CD14-positive monocyte (primary cell): Measurements from ENCODE around the gene TM4SF18. TPM values are rescaled to one million over a fixed set of nuclear protein-coding genes. Genes with fewer than 3 reads are reported as not detected.

Experiments used
- DNase-seq, 3 donors: peaks; one replicate each; pipeline ENCODE4 v3.0.0-alpha.2; 2011 to 2022
- H2AFZ ChIP-seq: 2 replicates; pipeline ENCODE4 v1.6.0; 2012; ENCODE audit warnings: mild to moderate bottlenecking, low read depth, low read length, inconsistent platforms; ENCODE audit not compliant: insufficient read depth, poor library complexity, severe bottlenecking
- H3K27ac ChIP-seq, 2 donors: 1 replicate in 1 of 2; 2 replicates in 1 of 2; pipeline ENCODE4 v1.5.1; 2012 to 2013; ENCODE audit warnings: low read length in 2 of 2, control low read depth in 1 of 2, inconsistent platforms in 1 of 2, low read depth in 1 of 2, mild to moderate bottlenecking in 1 of 2
- H3K27me3 ChIP-seq, 2 donors: one replicate each; pipeline versions ENCODE4 v1.6.0 to v1.6.1; 2011 to 2013; ENCODE audit warnings: low read length in 2 of 2; ENCODE audit not compliant: control insufficient read depth in 2 of 2, insufficient read depth in 2 of 2
- H3K36me3 ChIP-seq, 2 donors: replicated peaks in 1 of 2; 1 replicate in 1 of 2; 2 replicates in 1 of 2; pipeline versions ENCODE4 v1.5.1 to v1.6.1; 2012 to 2013; ENCODE audit warnings: low read length in 2 of 2, control low read depth in 1 of 2, inconsistent platforms in 1 of 2, mild to moderate bottlenecking in 1 of 2; ENCODE audit not compliant: insufficient read depth in 2 of 2, control insufficient read depth in 1 of 2
- H3K4me1 ChIP-seq, 2 donors: 1 replicate in 1 of 2; 2 replicates in 1 of 2; pipeline versions ENCODE4 v1.5.1 to v1.6.1; 2012 to 2013; ENCODE audit warnings: low read length in 2 of 2, control low read depth in 1 of 2, inconsistent platforms in 1 of 2, mild to moderate bottlenecking in 1 of 2, moderate library complexity in 1 of 2; ENCODE audit not compliant: insufficient read depth in 2 of 2, control insufficient read depth in 1 of 2
- H3K4me2 ChIP-seq: replicated peaks from 2 replicates; pipeline ENCODE3; 2012; ENCODE audit warnings: low read length, moderate library complexity, mild to moderate bottlenecking; ENCODE audit not compliant: poor library complexity, severe bottlenecking; ENCODE audit errors: extremely low read depth
- H3K4me3 ChIP-seq, 3 experiments: fragments of 200-600 bp in 1 of 3; sonication (generic) in 1 of 3; replicated peaks in 1 of 3; 1 replicate in 2 of 3; 2 replicates in 1 of 3; pipeline ENCODE4 v1.5.1; 2011 to 2013; ENCODE audit warnings: low read length in 3 of 3, mild to moderate bottlenecking in 3 of 3, control low read depth in 2 of 3, low read depth in 2 of 3, inconsistent platforms in 1 of 3, moderate library complexity in 1 of 3
- H3K79me2 ChIP-seq: 2 replicates; pipeline ENCODE4 v1.6.0; 2012; ENCODE audit warnings: mild to moderate bottlenecking, control low read depth, inconsistent platforms, low read length, moderate library complexity; ENCODE audit not compliant: insufficient read depth
- H3K9ac ChIP-seq: 2 replicates; pipeline ENCODE4 v1.6.0; 2017; ENCODE audit warnings: low read length, mild to moderate bottlenecking; ENCODE audit not compliant: insufficient read depth, poor library complexity, severe bottlenecking
- H3K9me3 ChIP-seq, 2 donors: replicated peaks in 1 of 2; 1 replicate in 1 of 2; 2 replicates in 1 of 2; pipeline versions ENCODE4 v1.5.1 to v1.6.1; 2012 to 2013; ENCODE audit warnings: low read length in 2 of 2, control low read depth in 1 of 2; ENCODE audit not compliant: control insufficient read depth in 1 of 2, insufficient read depth in 1 of 2
- H4K20me1 ChIP-seq: 2 replicates; pipeline ENCODE4 v1.6.0; 2012; ENCODE audit warnings: mild to moderate bottlenecking, low read length, control low read depth, moderate library complexity; ENCODE audit not compliant: insufficient read depth
- H3K27ac Mint-ChIP-seq, 7 donors: one replicate each; pipeline ENCODE4 v1.8.0; 2020; ENCODE audit warnings: mild to moderate bottlenecking in 7 of 7, mixed read lengths in 7 of 7, moderate library complexity in 6 of 7, inconsistent platforms in 2 of 7
- H3K27me3 Mint-ChIP-seq, 3 donors: one replicate each; pipeline ENCODE4 v1.8.0; 2021 to 2022; ENCODE audit warnings: low read depth in 3 of 3, mild to moderate bottlenecking in 3 of 3, mixed read lengths in 3 of 3, moderate library complexity in 3 of 3, inconsistent platforms in 1 of 3
- H3K36me3 Mint-ChIP-seq, 2 donors: one replicate each; pipeline ENCODE4 v1.8.0; 2020; ENCODE audit warnings: mixed read lengths in 2 of 2, inconsistent platforms in 1 of 2, mild to moderate bottlenecking in 1 of 2
- H3K4me1 Mint-ChIP-seq: one replicate; pipeline ENCODE4 v1.8.0; 2020; ENCODE audit warnings: mild to moderate bottlenecking, mixed read lengths
- H3K4me3 Mint-ChIP-seq, 2 donors: one replicate each; pipeline ENCODE4 v1.8.0; 2020; ENCODE audit warnings: mild to moderate bottlenecking in 2 of 2, mixed read lengths in 2 of 2, moderate library complexity in 1 of 2
- H3K9me3 Mint-ChIP-seq, 7 donors: one replicate each; pipeline ENCODE4 v1.8.0; 2020 to 2022; ENCODE audit warnings: mixed read lengths in 7 of 7, mild to moderate bottlenecking in 6 of 7, moderate library complexity in 6 of 7, inconsistent platforms in 2 of 7
- WGBS: methylation state at CpG from one replicate; pipeline ENCODE4 v1.1.5; 2013; ENCODE audit warnings: missing lambda C conversion rate; ENCODE audit not compliant: insufficient coverage; 5-methylcytosine and 5-hydroxymethylcytosine counted together
- intact Hi-C, 2 donors: fragments of 100-400 bp; cut with micrococcal nuclease; formaldehyde crosslinking; loops; one replicate each; pipeline versions ENCODE4 v1.15.0 to v1.15.1; 2023
- polyA plus RNA-seq, 3 donors: library from polyadenylated mRNA; depleted of rRNA in 1 of 3; unstranded in 2 of 3; stranded (reverse) in 1 of 3; fragments of 300-500 nt in 2 of 3; fragments of >200 nt in 1 of 3; fragmentation: Illumina TruSeq in 2 of 3; gene quantifications; 1 replicate in 2 of 3; 2 replicates in 1 of 3; pipeline ENCODE4 v1.2.3, GENCODE V29; 2012 to 2021
- TF ChIP-seq, protein P1 (sequence below): fragments of 200-600 bp; IDR thresholded peaks from one replicate; pipeline ENCODE4 v1.8.0; 2022; ENCODE audit warnings: antibody characterized with exemption, mild to moderate bottlenecking

TM4SF18 gene
- polyA plus RNA-seq, 3 donors: not detected

GRCh38 chr3:149364624-149365023 lies 31.2 kb upstream of the TM4SF18 start:
- H3K27me3 ChIP-seq: no peaks in the 10 kb centered on the region
- H3K27ac Mint-ChIP-seq: no peak overlapping the region
- H3K27ac ChIP-seq: no peak overlapping the region
- H3K4me3 ChIP-seq: no peak overlapping the region
- no peaks in the 10 kb centered on the region for H3K79me2 ChIP-seq
- H3K9me3 Mint-ChIP-seq: no peaks in the 10 kb centered on the region
- no peaks in the 10 kb centered on the region for H3K36me3 ChIP-seq
- H3K4me1 Mint-ChIP-seq: peaks cover 7% of the 10 kb centered on the region
- no peak for DNase-seq
- no peaks in the 10 kb centered on the region for H3K36me3 Mint-ChIP-seq
- WGBS: 100% methylated on average over 1 of the region's 2 CpGs
- H3K4me2 ChIP-seq: no peak overlapping the region
- H2AFZ ChIP-seq: no peak overlapping the region
- H3K27me3 Mint-ChIP-seq: peaks cover 0 to 2% (median 1%) of the 10 kb centered on the region in 3 donors
- H3K9me3 ChIP-seq: no peaks in the 10 kb centered on the region
- no peak overlapping the region for H3K4me3 Mint-ChIP-seq
- no peaks in the 10 kb centered on the region for H4K20me1 ChIP-seq
- H3K4me1 ChIP-seq: no peaks in the 10 kb centered on the region
- intact Hi-C loops: no loop called here
- TF ChIP-seq, protein P1, sequence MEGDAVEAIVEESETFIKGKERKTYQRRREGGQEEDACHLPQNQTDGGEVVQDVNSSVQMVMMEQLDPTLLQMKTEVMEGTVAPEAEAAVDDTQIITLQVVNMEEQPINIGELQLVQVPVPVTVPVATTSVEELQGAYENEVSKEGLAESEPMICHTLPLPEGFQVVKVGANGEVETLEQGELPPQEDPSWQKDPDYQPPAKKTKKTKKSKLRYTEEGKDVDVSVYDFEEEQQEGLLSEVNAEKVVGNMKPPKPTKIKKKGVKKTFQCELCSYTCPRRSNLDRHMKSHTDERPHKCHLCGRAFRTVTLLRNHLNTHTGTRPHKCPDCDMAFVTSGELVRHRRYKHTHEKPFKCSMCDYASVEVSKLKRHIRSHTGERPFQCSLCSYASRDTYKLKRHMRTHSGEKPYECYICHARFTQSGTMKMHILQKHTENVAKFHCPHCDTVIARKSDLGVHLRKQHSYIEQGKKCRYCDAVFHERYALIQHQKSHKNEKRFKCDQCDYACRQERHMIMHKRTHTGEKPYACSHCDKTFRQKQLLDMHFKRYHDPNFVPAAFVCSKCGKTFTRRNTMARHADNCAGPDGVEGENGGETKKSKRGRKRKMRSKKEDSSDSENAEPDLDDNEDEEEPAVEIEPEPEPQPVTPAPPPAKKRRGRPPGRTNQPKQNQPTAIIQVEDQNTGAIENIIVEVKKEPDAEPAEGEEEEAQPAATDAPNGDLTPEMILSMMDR: no peak
- no peak overlapping the region for H3K9ac ChIP-seq

GRCh38 chr3:149363053-149363452 lies 29.6 kb upstream of the TM4SF18 start:
- Histone ChIP-seq H3K27ac (no peak overlapping the region), H3K4me3 (no peak overlapping the region), H3K9me3 (no peaks in the 10 kb centered on the region), H3K9ac (no peak overlapping the region), H2AFZ (no peak overlapping the region), H3K4me1 (no peaks in the 10 kb centered on the region), H3K79me2 (no peaks in the 10 kb centered on the region), H4K20me1 (no peaks in the 10 kb centered on the region), H3K4me2 (no peak overlapping the region), H3K27me3 (no peaks in the 10 kb centered on the region), H3K36me3 (no peaks in the 10 kb centered on the region)
- no peak for DNase-seq
- Mint-ChIP-seq H3K4me1 (peaks cover 6% of the 10 kb centered on the region), H3K4me3 (no peak overlapping the region), H3K9me3 (no peaks in the 10 kb centered on the region), H3K27me3 (peaks cover 0 to 2% (median 0%) of the 10 kb centered on the region in 3 donors), H3K27ac (no peak overlapping the region), H3K36me3 (no peaks in the 10 kb centered on the region)
- TF ChIP-seq, protein P1: no peak
- WGBS: 100% methylated on average over 2 of the region's 2 CpGs
- intact Hi-C loops: no loop called here
